GM10266 (cell line): ENCODE measurements around the gene RIMS1.

ENCODE experiments used
- DNase-seq: peaks from one replicate; pipeline ENCODE4 v3.0.0; 2012; ENCODE audit errors: extremely low spot score
- CTCF ChIP-seq: IDR thresholded peaks from 2 replicates; pipeline ENCODE4 v1.5.1; 2012; ENCODE audit warnings: mild to moderate bottlenecking, low read depth; ENCODE audit not compliant: control insufficient read depth, insufficient read depth; ENCODE audit errors: missing control alignments

RIMS1 gene

GRCh38 chr6:71887744-71888230 is 1.4 kb downstream of the RIMS1 start:
- TF ChIP-seq CTCF: no peak
- peak; percentile 12 for DNase-seq

GRCh38 chr6:71888756-71889340 is 2.5 kb downstream of the RIMS1 start:
- DNase-seq: no peak
- no peak for TF ChIP-seq CTCF

- no peak for DNase-seq
- TF ChIP-seq CTCF: no peak
Measured at GRCh38 chr6:71889366-71889765, 3.0 kb downstream of the RIMS1 start.

- TF ChIP-seq CTCF: no peak
- no peak for DNase-seq
Measured at GRCh38 chr6:71892641-71893040, 6.3 kb downstream of the RIMS1 start.

GRCh38 chr6:71900642-71901041 is 14.3 kb downstream of the RIMS1 start:
- no peak for DNase-seq
- no peak for TF ChIP-seq CTCF

- peak; percentile 11 for DNase-seq
- no peak for TF ChIP-seq CTCF
Measured at GRCh38 chr6:71902261-71902660, 15.9 kb downstream of the RIMS1 start.

GRCh38 chr6:71906813-71907212 is 20.5 kb downstream of the RIMS1 start:
- no peak for DNase-seq
- no peak for TF ChIP-seq CTCF
